ENCODE data around the gene ALKBH6. TPM values are rescaled to one million over a fixed set of nuclear protein-coding genes. Genes with fewer than 3 reads are reported as not detected.
A peak's percentile ranks its signal among the peaks of the same experiment; 100 is the strongest.

Gene ALKBH6
- total and polyA plus RNA-seq, 2 of the 13 experiments (the other 11 are each of a cell fraction or from before 2014, with no cell fraction given), result 13.7 to 18.1 TPM

DNA sequence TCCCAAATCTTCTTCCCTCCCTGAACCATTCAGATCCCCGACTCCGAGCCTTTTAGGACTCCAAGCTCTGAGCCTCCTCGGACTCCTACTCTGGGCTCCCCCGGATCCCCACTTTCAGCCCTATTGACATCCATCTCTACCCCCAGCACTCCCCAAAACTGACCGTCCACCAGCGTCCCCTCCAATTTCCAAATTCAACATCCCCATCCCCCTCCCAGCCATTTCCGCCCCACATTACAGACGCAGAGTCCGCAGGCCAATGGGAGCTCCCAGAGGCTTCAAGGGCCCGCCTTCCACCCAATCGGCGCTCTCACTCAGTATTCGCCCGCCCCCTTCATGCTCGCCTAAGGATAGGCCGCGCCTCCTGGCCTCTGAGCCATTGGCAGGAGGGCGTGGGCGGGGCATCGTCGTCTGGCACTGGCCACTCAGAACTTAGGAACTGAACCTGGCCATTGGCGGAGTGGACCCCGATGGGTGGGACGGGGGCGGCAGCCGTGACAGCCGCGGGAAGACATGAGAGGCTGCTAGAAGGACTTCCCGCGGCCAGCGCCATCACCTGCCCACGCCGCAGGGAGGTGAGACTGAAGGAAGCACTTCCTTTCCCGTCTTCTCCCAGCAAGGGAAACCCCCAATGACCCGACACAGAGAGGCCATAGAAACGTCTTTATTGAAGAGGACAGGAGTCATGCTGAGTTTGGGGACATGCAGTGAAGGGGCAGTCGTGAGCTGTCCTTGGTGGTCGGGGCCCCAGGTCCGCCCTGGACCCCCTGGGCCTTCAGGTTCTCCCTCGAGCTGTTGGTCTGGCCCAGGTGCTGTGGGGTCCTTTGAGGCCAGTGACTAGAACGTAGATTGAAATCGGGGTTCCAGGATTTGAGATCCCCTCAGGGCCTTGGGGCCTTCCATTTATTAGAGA lies at the start of gene ALKBH6 (continued):
- TF ChIP-seq, protein P1, sequence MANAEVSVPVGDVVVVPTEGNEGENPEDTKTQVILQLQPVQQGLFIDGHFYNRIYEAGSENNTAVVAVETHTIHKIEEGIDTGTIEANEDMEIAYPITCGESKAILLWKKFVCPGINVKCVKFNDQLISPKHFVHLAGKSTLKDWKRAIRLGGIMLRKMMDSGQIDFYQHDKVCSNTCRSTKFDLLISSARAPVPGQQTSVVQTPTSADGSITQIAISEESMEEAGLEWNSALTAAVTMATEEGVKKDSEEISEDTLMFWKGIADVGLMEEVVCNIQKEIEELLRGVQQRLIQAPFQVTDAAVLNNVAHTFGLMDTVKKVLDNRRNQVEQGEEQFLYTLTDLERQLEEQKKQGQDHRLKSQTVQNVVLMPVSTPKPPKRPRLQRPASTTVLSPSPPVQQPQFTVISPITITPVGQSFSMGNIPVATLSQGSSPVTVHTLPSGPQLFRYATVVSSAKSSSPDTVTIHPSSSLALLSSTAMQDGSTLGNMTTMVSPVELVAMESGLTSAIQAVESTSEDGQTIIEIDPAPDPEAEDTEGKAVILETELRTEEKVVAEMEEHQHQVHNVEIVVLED (CRISPR knock-in tag; IDR thresholded peaks at IDR 0.05; ENCODE audit: borderline replicate concordance), result peak; percentile 61; the same call in 1 of the 2 replicates
- TF ChIP-seq THAP11 (CRISPR knock-in tag; IDR thresholded peaks at IDR 0.05) (peak; percentile 61), RBM39 (IDR thresholded peaks at IDR 0.05; ENCODE audit: low read depth, low read length, poor library complexity, severe bottlenecking) (peak; percentile 77), HNF4A (CRISPR knock-in tag; IDR thresholded peaks at IDR 0.05) (no peak), AGO1 (IDR thresholded peaks at IDR 0.05; ENCODE audit: low read depth, low read length, poor library complexity, severe bottlenecking) (peak; percentile 68), HOXA3 (CRISPR knock-in tag; IDR thresholded peaks at IDR 0.05) (peak; percentile 38; the same call in 1 of the 2 replicates), ZNF205 (CRISPR knock-in tag; IDR thresholded peaks at IDR 0.05) (0 out of 2 replicates have a peak, but pooled peaks have one; percentile 30), ZBTB38 (CRISPR knock-in tag; IDR thresholded peaks at IDR 0.05) (0 out of 2 replicates have a peak, but pooled peaks have one; percentile 28), GABPB1 (CRISPR knock-in tag; IDR thresholded peaks at IDR 0.05) (peak; percentile 87), ELF3 (CRISPR knock-in tag; IDR thresholded peaks at IDR 0.05) (0 out of 2 replicates have a peak, but pooled peaks have one; percentile 14)
- TF ChIP-seq, protein P2, sequence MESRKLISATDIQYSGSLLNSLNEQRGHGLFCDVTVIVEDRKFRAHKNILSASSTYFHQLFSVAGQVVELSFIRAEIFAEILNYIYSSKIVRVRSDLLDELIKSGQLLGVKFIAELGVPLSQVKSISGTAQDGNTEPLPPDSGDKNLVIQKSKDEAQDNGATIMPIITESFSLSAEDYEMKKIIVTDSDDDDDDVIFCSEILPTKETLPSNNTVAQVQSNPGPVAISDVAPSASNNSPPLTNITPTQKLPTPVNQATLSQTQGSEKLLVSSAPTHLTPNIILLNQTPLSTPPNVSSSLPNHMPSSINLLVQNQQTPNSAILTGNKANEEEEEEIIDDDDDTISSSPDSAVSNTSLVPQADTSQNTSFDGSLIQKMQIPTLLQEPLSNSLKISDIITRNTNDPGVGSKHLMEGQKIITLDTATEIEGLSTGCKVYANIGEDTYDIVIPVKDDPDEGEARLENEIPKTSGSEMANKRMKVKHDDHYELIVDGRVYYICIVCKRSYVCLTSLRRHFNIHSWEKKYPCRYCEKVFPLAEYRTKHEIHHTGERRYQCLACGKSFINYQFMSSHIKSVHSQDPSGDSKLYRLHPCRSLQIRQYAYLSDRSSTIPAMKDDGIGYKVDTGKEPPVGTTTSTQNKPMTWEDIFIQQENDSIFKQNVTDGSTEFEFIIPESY (CRISPR knock-in tag; IDR thresholded peaks at IDR 0.05), result 0 out of 2 replicates have a peak, but pooled peaks have one; percentile 18
- TF ChIP-seq, protein P3, sequence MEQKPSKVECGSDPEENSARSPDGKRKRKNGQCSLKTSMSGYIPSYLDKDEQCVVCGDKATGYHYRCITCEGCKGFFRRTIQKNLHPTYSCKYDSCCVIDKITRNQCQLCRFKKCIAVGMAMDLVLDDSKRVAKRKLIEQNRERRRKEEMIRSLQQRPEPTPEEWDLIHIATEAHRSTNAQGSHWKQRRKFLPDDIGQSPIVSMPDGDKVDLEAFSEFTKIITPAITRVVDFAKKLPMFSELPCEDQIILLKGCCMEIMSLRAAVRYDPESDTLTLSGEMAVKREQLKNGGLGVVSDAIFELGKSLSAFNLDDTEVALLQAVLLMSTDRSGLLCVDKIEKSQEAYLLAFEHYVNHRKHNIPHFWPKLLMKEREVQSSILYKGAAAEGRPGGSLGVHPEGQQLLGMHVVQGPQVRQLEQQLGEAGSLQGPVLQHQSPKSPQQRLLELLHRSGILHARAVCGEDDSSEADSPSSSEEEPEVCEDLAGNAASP (CRISPR knock-in tag; IDR thresholded peaks at IDR 0.05; ENCODE audit: borderline replicate concordance), result no peak
- TF ChIP-seq, protein P4, sequence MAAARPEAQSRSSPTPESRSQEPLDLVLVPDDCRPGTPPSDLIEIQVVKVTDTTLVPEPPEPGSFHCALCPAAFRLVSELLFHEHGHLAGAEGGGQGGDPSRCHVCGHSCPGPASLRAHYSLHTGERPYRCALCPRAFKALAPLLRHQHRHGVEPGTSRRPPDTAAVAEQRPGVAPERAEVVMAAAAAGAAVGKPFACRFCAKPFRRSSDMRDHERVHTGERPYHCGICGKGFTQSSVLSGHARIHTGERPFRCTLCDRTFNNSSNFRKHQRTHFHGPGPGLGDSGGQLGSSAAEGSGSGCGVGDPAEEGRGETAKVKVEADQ (CRISPR knock-in tag; IDR thresholded peaks at IDR 0.05; ENCODE audit: borderline replicate concordance), result peak; percentile 76; the same call in 1 of the 2 replicates
- TF ChIP-seq, protein P5, sequence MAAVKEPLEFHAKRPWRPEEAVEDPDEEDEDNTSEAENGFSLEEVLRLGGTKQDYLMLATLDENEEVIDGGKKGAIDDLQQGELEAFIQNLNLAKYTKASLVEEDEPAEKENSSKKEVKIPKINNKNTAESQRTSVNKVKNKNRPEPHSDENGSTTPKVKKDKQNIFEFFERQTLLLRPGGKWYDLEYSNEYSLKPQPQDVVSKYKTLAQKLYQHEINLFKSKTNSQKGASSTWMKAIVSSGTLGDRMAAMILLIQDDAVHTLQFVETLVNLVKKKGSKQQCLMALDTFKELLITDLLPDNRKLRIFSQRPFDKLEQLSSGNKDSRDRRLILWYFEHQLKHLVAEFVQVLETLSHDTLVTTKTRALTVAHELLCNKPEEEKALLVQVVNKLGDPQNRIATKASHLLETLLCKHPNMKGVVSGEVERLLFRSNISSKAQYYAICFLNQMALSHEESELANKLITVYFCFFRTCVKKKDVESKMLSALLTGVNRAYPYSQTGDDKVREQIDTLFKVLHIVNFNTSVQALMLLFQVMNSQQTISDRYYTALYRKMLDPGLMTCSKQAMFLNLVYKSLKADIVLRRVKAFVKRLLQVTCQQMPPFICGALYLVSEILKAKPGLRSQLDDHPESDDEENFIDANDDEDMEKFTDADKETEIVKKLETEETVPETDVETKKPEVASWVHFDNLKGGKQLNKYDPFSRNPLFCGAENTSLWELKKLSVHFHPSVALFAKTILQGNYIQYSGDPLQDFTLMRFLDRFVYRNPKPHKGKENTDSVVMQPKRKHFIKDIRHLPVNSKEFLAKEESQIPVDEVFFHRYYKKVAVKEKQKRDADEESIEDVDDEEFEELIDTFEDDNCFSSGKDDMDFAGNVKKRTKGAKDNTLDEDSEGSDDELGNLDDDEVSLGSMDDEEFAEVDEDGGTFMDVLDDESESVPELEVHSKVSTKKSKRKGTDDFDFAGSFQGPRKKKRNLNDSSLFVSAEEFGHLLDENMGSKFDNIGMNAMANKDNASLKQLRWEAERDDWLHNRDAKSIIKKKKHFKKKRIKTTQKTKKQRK (IDR thresholded peaks at IDR 0.05; ENCODE audit: low read length), result peak; percentile 51; the same call in 1 of the 2 replicates
- TF ChIP-seq, protein P6, sequence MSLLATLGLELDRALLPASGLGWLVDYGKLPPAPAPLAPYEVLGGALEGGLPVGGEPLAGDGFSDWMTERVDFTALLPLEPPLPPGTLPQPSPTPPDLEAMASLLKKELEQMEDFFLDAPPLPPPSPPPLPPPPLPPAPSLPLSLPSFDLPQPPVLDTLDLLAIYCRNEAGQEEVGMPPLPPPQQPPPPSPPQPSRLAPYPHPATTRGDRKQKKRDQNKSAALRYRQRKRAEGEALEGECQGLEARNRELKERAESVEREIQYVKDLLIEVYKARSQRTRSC (CRISPR knock-in tag; IDR thresholded peaks at IDR 0.05; ENCODE audit: low read depth), result no peak

Measured in HepG2 (cell line).